ENCODE data around the gene ADGB. TPM values are rescaled to one million over a fixed set of nuclear protein-coding genes. Genes with fewer than 3 reads are reported as not detected.
"Not testable (repeated sequence)": the region's sequence is repeated elsewhere in the genome, so short reads cannot be mapped to it uniquely, and the experiment has no call there.

Gene ADGB
- total RNA-seq, 1 experiment from 2014 or later: 0.43 TPM

DNA sequence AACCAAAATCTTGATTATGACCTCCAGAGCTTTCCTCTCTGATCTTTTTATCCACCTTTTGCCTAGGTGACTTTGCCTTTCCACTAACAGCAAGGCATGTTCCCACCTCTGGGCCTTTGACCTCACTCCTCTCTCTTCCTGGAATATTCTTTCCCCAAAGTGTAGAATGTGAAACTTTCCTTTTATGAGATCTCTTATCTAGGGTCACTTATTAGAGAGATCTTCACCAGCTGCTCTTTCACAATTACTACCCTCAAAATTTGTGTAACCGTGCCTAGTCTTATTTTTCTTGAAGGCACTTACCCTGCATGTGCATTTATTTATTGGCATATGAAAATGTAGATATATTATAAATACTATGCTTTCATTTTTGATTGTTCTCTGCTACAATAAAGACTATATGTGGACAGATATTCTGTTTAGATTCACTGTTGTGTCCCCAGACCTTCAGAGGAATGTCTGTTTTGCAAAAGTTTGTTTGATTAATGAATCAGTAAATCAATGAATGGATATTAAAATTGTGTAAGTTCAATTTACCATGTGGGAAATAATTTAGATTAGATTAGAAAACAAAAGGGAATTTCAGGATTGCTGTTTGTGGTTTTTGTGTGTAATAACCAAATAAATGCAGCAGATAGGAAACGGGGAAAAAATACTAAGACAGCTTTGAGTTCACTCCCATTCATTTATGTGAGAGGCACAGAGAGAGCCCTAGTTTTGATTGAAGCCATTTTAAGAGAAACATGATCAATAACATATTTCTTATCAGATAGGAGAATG is 207.0 kb downstream of the ADGB start:
- Histone ChIP-seq H3K27ac (no peak overlapping the region), H3K27me3 (no peaks in the 10 kb centered on the region), H3K9me3 (replicated peaks) (no peaks in the 10 kb centered on the region), H3K36me3 (no peaks in the 10 kb centered on the region), H3K4me1 (peaks cover 9% of the 10 kb centered on the region), H3K4me3 (no peak overlapping the region)
- no peak for DNase-seq

DNA sequence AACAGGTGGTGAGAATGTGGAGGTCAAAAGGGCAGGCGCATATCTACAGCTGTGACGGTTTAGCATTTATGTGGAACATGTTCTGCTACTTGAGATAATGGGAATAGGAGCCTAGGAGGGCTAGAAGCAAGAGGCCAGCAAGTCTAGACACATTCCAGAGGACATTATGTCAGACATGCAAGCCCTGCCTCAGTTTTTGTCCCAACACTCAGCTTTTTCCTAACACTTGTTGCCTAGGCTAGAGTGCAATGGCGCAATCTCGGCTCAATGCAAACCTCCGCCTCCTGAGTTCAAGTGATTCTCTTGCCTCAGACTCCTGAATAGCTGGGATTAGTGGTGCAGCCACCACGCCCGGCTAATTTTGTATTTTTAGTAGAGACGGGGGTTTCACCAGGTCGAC is 210.2 kb downstream of the ADGB start:
- H3K9me3 ChIP-seq (replicated peaks): not testable (repeated sequence)
- peak; percentile 55 to 58 for DNase-seq

DNA sequence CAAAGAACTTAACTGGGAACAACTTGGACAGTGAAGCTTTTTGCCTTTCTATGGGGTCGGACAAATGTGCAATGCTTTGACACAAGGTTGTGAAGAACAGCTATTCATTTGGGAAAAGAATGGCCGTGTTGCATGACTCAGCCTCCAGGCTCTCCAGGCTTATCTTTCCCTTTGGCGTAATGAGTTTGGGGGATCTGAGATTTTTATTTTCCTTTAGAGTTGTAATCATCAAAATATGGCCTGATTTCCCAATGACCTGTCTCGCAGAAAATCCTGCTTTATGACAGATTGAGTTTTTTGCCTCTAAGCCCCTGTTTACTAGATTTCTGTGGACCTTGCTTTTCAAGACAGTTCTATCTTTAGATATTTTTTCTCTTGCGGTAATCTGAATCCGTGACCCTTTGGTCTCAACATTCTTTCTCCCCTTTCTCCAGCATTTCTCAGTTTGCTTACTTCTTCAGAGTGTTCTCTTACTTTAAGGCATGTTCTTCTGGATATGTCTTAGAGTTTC is 214.1 kb downstream of the ADGB start:
- Histone ChIP-seq H3K4me3 (peak overlapping the region; percentile 35), H3K27ac (peak overlapping the region; percentile 94), H3K4me1 (peaks cover 61% of the 10 kb centered on the region)
- H3K27me3 ChIP-seq; H3K36me3 ChIP-seq; H3K9me3 ChIP-seq (replicated peaks): not testable (repeated sequence)
- peak; percentile 63 to 88 for DNase-seq

More for the DNA sequence above, 210.2 kb downstream of the ADGB start:
- Histone ChIP-seq H3K4me1 (peaks cover 31% of the 10 kb centered on the region), H3K27ac (peak overlapping the region; percentile 73)
- H3K27me3 ChIP-seq, H3K4me3 ChIP-seq, H3K36me3 ChIP-seq: not testable (repeated sequence)

DNA sequence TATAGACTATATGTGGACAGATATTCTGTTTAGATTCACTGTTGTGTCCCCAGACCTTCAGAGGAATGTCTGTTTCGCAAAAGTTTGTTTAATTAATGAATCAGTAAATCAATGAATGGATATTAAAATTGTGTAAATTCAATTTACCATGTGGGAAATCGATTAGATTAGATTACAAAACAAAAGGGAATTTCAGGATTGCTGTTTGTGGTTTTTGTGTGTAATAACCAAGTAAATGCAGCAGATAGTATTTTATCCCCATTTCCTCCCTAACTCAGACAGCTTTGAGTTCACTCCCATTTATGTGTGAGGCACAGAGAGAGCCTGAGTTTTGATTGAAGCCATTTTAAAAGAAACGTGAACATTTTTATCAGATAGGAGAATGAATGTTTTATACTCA is 214.8 kb downstream of the ADGB start:
- H3K27me3 ChIP-seq: no peaks in the 10 kb centered on the region
- peak; percentile 16 to 71 for DNase-seq
- peak overlapping the region; percentile 94 for H3K27ac ChIP-seq
- no peaks in the 10 kb centered on the region for H3K9me3 ChIP-seq (replicated peaks)
- no peaks in the 10 kb centered on the region for H3K36me3 ChIP-seq
- H3K4me1 ChIP-seq: peaks cover 60% of the 10 kb centered on the region
- H3K4me3 ChIP-seq: peak overlapping the region; percentile 35; the same call in 1 of the 2 replicates

DNA sequence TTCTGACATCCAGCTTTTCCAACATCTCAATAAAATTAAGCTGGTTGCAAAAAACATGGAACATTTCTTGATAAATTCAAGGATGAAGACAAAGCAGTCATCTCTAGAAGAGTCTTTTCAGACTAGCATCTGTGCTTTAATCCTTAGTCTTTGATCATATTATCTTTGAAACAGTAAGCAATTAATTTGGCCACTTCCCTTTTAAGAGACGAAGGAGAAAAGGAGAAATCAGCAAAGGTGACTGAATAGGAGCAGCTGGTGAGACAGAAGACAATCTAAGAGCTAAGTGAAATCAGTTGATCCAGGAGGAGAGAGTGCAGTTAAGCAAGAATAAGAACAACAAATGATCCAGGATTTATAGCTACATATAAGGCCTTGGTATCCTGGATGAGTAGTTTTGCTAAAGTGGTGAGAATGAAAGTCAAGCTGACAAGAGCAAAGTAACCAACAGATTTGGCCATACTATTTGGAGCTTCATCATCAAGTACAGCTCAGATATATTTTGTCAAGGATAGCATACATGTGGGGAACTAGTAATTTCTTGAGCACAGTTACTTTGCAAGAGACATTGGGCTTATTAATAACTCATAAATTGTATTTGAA is 215.5 kb downstream of the ADGB start:
- H3K4me1 ChIP-seq: peaks cover 56% of the 10 kb centered on the region
- no peaks in the 10 kb centered on the region for H3K36me3 ChIP-seq
- no peaks in the 10 kb centered on the region for H3K27me3 ChIP-seq
- peak overlapping the region; percentile 94 for H3K27ac ChIP-seq
- peak; percentile 6 to 63 for DNase-seq
- peak overlapping the region; percentile 35; the same call in 1 of the 2 replicates for H3K4me3 ChIP-seq
- H3K9me3 ChIP-seq (replicated peaks): no peaks in the 10 kb centered on the region

DNA sequence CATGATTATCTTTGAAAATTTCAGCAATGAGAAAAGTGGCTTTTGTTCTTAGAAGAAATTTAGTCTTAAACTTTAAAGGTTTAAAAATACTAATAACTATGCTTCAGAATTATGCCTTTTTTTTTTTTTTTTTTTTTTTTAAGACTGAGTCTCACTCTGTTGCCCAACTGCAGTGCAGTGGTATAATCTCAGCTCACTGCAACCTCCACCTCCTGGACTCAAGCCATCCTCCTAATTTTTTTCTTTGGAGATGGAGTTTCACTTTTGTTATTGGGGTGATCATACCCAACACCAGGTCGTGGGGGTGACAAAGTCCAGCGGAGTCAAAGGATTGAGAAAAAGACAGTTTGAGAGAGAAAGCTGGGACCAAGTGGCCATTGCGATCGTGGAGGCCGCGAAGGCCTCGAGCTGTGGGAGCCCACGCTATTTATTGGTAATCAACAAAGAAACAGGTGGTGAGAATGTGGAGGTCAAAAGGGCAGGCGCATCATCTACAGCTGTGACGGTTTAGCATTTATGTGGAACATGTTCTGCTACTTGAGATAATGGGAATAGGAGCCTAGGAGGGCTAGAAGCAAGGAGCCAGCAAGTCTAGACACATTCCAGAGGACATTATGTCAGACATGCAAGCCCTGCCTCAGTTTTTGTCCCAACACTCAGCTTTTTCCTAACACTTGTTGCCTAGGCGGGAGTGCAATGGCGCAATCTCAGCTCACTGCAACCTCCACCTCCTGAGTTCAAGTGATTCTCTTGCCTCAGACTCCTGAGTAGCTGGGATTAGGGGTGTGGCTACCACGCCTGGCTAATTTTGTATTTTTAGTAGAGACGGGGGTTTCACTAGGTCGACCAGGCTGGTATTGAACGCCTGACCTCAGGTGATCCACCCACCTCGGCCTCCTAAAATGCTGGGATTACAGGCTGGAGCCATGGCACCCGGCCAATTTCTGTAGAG is 217.0 kb downstream of the ADGB start:
- not testable (repeated sequence) for H3K27me3 ChIP-seq; H3K9me3 ChIP-seq (replicated peaks); H3K36me3 ChIP-seq
- 0 out of 2 replicates have a peak overlapping the region, but pooled peaks have one; percentile 6 for H3K4me3 ChIP-seq
- peak overlapping the region; percentile 94 for H3K27ac ChIP-seq
- H3K4me1 ChIP-seq: peaks cover 59% of the 10 kb centered on the region
- DNase-seq: peak; percentile 67 to 87

DNA sequence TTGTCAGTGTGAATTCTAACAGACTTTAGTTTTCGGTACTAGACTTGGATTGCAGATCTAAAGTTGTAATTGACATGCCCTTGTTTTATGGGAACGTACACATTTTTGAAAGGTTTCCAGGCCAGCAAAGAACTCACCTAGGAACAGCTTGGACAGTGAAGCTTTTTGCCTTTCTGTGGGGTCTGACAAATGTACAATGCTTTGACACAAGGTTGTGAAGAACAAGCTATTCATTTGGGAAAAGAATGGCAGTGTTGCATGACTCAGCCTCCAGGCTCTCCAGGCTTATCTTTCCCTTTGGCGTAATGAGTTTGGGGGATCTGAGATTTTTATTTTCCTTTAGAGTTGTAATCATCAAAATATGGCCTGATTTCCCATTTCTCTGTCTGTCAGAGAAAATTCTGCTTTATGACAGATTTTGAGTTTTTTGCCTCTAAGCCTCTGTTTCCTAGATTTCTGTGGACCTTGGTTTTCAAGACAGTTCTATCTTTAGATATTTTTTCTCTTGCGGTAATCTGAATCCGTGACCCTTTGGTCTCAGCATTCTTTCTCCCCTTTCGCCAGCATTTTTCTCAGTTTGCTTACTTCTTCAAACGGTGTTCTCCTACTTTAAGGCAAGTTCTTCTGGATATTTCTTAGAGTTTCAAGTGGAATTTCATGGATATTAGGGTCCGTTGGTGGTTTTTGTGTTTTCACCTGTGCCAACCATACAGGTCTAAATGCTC is 221.0 kb downstream of the ADGB start:
- Histone ChIP-seq H3K27ac (peak overlapping the region; percentile 86), H3K36me3 (no peaks in the 10 kb centered on the region), H3K4me3 (peak overlapping the region; percentile 52), H3K4me1 (peaks cover 29% of the 10 kb centered on the region), H3K9me3 (replicated peaks) (no peaks in the 10 kb centered on the region; the same call in 1 of the 2 replicates), H3K27me3 (no peaks in the 10 kb centered on the region)
- DNase-seq: peak; percentile 30 to 61

DNA sequence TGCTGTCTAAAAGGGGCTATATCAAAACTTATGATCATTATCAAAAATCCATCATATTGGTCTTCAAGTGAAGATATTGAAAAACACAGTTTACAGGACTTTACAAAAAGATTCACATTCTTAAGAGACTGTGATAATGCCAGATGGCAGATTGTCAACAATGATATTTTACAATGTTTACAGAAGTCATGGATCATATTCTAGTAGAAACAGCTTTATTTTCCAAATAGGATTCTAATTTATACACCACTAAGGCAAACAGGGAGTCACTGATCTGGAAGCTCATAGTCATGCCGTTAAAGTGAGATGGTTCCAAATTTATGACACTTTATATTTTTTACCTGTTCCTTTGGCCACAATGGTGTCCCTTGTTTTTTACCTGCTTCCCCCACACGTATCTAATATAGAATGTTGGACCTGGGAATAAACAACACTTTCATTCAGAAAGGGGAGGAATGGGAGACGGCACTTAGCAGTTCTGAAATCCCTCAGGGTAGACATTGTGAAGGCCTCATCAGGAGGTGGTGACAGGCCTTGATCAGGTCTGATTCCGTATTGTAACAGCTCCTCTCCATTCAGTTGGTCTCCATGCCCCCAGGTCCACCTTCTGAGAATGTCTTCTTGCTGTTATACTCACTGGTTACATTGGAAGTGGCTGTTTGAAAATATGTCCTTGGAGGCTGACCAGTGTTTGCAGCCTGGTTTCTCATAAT is 228.6 kb downstream of the ADGB start:
- Histone ChIP-seq H3K4me1 (no peaks in the 10 kb centered on the region), H3K27me3 (no peaks in the 10 kb centered on the region), H3K4me3 (no peak overlapping the region), H3K36me3 (no peaks in the 10 kb centered on the region), H3K27ac (no peak overlapping the region), H3K9me3 (replicated peaks) (peaks cover 7% of the 10 kb centered on the region)
- no peak for DNase-seq

DNA sequence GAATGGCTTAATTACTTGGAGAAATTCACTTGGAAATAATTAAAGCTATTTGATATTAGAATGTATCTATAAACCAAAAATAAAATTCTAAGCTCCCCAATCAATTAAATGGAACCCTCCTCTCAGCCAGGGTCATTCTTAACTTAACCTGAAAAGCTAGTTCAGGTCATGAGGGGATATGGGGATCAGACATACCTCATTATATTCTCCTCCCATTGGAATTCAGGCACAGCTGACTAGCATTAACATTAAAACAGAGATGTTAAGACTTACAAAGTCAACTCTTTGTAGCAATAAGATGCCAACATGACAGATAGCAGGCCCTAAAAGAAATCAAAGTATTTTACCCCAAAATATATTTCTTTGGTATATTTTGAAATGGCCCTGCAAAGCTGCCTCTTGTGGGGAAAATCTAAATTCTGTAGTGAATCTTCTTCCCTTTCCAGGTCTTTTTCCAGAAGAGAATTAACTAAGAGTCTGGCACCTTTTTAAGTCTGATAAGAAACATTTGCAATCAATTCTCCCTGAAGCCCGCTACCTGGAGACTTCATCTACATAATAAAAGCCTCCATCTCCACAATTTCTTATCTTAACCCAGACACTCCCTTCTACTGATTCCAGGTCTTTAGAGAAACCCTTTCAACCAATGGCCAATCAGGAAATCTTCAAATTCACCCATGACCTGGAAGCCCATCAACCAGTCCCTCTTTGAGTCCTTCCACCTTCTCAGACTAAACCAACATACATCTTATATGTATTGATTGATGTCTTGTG is 231.2 kb downstream of the ADGB start:
- DNase-seq: no peak
- Histone ChIP-seq H3K9me3 (replicated peaks) (peaks cover 7% of the 10 kb centered on the region), H3K4me1 (no peaks in the 10 kb centered on the region), H3K27ac (no peak overlapping the region), H3K27me3 (no peaks in the 10 kb centered on the region), H3K4me3 (no peak overlapping the region), H3K36me3 (no peaks in the 10 kb centered on the region)

DNA sequence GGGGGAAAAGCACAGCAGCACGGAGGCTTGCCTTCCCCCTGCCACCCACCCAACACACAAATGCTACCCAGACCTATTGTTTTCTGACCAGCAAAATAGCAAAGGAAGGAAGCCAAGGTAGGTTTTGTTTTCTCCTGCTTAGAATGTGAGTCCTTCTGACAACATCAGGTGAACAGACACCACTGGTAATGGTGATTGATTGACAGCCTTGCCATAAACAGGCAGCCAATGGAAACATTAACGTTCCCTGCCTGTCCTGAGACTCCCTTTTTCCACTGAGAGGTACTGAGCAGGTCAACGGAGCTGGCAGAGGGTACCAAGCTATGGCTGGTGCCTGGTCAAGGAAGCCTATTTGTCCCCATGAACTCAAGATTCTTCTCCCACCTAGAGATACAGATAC is 234.4 kb downstream of the ADGB start:
- H3K36me3 ChIP-seq: no peaks in the 10 kb centered on the region
- H3K9me3 ChIP-seq (replicated peaks): peaks cover 7% of the 10 kb centered on the region; the same call in 1 of the 2 replicates
- no peaks in the 10 kb centered on the region for H3K4me1 ChIP-seq
- no peaks in the 10 kb centered on the region for H3K27me3 ChIP-seq
- no peak overlapping the region for H3K27ac ChIP-seq
- no peak for DNase-seq
- H3K4me3 ChIP-seq: no peak overlapping the region

DNA sequence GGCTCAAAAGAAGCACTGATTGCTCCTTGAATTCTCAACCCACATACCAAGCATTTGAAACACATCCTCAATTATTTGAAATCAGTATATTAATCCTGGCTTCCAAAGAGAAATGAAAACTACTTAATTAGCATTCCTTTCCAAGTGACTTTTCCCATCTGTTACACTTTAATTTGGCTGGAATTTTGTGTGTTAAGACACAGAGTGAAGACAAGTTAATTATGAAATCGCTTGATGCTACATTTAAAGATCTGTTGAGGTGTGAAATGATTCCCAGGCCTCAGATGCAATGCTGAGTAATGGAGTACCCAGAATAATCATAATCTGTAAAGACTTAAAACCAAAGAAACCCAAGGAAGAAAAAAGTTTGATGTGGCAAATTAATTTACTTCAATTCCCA is 241.4 kb downstream of the ADGB start:
- Histone ChIP-seq H3K4me1 (no peaks in the 10 kb centered on the region), H3K4me3 (no peak overlapping the region), H3K9me3 (replicated peaks) (no peaks in the 10 kb centered on the region), H3K36me3 (no peaks in the 10 kb centered on the region), H3K27ac (no peak overlapping the region), H3K27me3 (no peaks in the 10 kb centered on the region)
- no peak for DNase-seq

DNA sequence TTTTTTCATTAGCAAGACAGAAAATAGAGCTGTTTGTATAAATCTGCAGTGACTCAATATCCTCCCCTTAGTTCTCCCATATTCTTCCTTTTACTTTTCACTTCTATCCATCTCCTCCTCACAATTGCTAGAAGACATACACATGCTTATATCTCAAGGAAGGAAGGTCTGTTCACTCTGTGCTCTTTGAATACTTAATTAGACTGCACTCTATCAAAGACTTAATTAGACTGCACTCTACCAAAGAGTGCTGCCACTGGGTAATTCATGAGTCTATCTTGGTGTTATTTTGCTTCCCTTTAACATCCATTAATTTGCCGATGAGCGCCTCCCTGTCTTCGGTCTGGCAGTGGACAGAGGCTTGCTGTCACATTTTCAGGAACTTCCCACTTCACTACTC is 241.9 kb downstream of the ADGB start:
- Histone ChIP-seq H3K4me3 (no peak overlapping the region), H3K4me1 (no peaks in the 10 kb centered on the region), H3K9me3 (replicated peaks) (no peaks in the 10 kb centered on the region), H3K27ac (no peak overlapping the region), H3K36me3 (no peaks in the 10 kb centered on the region), H3K27me3 (no peaks in the 10 kb centered on the region)
- no peak for DNase-seq

DNA sequence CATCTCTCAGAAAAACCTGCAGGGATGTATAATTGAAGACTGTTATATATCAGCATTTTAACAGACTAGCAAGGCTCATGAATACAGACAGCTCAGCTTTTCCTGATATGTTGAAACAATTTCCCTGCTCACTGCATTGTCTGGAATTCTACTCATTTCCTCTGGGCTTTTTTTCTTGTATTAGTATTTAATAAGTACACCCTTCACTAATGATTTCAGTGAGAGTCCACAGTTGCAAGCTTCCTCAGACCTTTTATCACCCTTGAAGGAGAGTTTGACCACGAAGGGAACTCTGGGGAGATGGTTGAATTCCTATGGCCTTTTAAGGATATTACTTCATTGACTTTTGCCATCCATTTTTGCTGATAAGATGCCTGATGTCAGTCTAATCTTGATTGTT is 248.7 kb downstream of the ADGB start:
- no peak for DNase-seq
- Histone ChIP-seq H3K9me3 (replicated peaks) (no peaks in the 10 kb centered on the region), H3K4me1 (no peaks in the 10 kb centered on the region), H3K27ac (no peak overlapping the region), H3K4me3 (no peak overlapping the region), H3K36me3 (no peaks in the 10 kb centered on the region), H3K27me3 (no peaks in the 10 kb centered on the region)

All from SJCRH30 (cell line).